OCI-LY3 (cell line): ENCODE results near the gene EIF1AX.

Source experiments
- H2AFZ ChIP-seq: fragments of 200-600, 300-600 bp; shearing (Covaris generic); 2 replicates; pipeline ENCODE4 v1.6.0; 2014; ENCODE audit warnings: antibody characterized with exemption, low read depth, low read length
- H3K27ac ChIP-seq: fragments of 200-600, 300-600 bp; sonication (generic); 2 replicates; pipeline ENCODE4 v1.5.1; 2014; ENCODE audit warnings: mild to moderate bottlenecking, low read length, moderate library complexity, mixed read lengths
- H3K27me3 ChIP-seq: fragments of 200-600, 300-600 bp; sonication (generic); 2 replicates; pipeline ENCODE4 v1.6.1; 2014; ENCODE audit warnings: low read depth, low read length, mixed read lengths
- H3K36me3 ChIP-seq: fragments of 200-600, 300-600 bp; sonication (generic); replicated peaks from 2 replicates; pipeline ENCODE3; 2014; ENCODE audit warnings: low read depth, low read length, mixed read lengths
- H3K4me1 ChIP-seq: fragments of 300-600, 200-600 bp; sonication (generic); 2 replicates; pipeline ENCODE4 v1.6.1; 2014; ENCODE audit warnings: low read length, mixed read lengths
- H3K4me2 ChIP-seq: fragments of 200-600, 300-600 bp; sonication (generic); 2 replicates; pipeline ENCODE4 v1.6.1; 2014; ENCODE audit warnings: low read length, mixed read lengths
- H3K4me3 ChIP-seq: fragments of 300-600, 200-600 bp; sonication (generic); 2 replicates; pipeline ENCODE4 v1.5.1; 2014; ENCODE audit warnings: antibody characterized with exemption, mild to moderate bottlenecking, low read length, moderate library complexity
- H3K79me2 ChIP-seq: fragments of 300-600, 200-600 bp; shearing (Covaris generic); 2 replicates; pipeline ENCODE4 v1.6.1; 2014; ENCODE audit warnings: mild to moderate bottlenecking, low read length, mixed read lengths
- H3K9ac ChIP-seq: fragments of 300-600, 200-600 bp; shearing (Covaris generic); 2 replicates; pipeline ENCODE4 v1.6.0; 2014; ENCODE audit warnings: mild to moderate bottlenecking, low read length, moderate library complexity
- H3K9me3 ChIP-seq: fragments of 200-600, 300-600 bp; shearing (Covaris generic); 2 replicates; pipeline ENCODE4 v1.6.1; 2014; ENCODE audit warnings: low read length, mixed read lengths; ENCODE audit not compliant: insufficient read depth
- H4K20me1 ChIP-seq: fragments of 200-600, 300-600 bp; sonication (generic); 2 replicates; pipeline ENCODE4 v1.6.1; 2016; ENCODE audit warnings: low read length, mixed read lengths; ENCODE audit not compliant: insufficient read depth
- CTCF ChIP-seq: fragments of 200-600, 300-600 bp; sonication (generic); IDR thresholded peaks from 2 replicates; pipeline ENCODE4 v1.5.1; 2014; ENCODE audit warnings: antibody characterized with exemption, low read length, low read depth
- EZH2phosphoT487 ChIP-seq: fragments of 200-600 bp; shearing (Covaris generic); IDR thresholded peaks from 2 replicates; pipeline ENCODE4 v1.6.1; 2018; ENCODE audit warnings: antibody characterized with exemption, mixed run types, low read depth

EIF1AX gene

GRCh38 chrX:20089845-20090244 is 51.8 kb downstream of the EIF1AX start:
- H4K20me1 ChIP-seq, result no peaks in the 10 kb centered on the region
- no peak overlapping the region for H3K9ac ChIP-seq
- H3K9me3 ChIP-seq, result no peaks in the 10 kb centered on the region
- H3K27me3 ChIP-seq, result no peaks in the 10 kb centered on the region
- H2AFZ ChIP-seq, result no peak overlapping the region
- H3K4me1 ChIP-seq, result no peaks in the 10 kb centered on the region
- H3K79me2 ChIP-seq, result no peaks in the 10 kb centered on the region
- no peak overlapping the region for H3K27ac ChIP-seq
- H3K4me2 ChIP-seq, result no peak overlapping the region
- H3K4me3 ChIP-seq, result no peak overlapping the region
- no peaks in the 10 kb centered on the region for H3K36me3 ChIP-seq
- TF ChIP-seq EZH2phosphoT487 (no peak), CTCF (no peak)

GRCh38 chrX:20080277-20080676 is 61.4 kb downstream of the EIF1AX start:
- Histone ChIP-seq H3K9ac (no peak overlapping the region), H3K4me3 (no peak overlapping the region), H3K4me1 (peaks cover 4% of the 10 kb centered on the region; the same call in 1 of the 2 replicates), H3K9me3 (no peaks in the 10 kb centered on the region), H3K79me2 (no peaks in the 10 kb centered on the region), H2AFZ (no peak overlapping the region), H3K4me2 (no peak overlapping the region), H4K20me1 (no peaks in the 10 kb centered on the region), H3K27me3 (no peaks in the 10 kb centered on the region), H3K36me3 (no peaks in the 10 kb centered on the region), H3K27ac (no peak overlapping the region)
- TF ChIP-seq CTCF, result no peak
- no peak for TF ChIP-seq EZH2phosphoT487
